Measurements from ENCODE around the gene CCR8.
"Not testable (repeated sequence)": the region's sequence is repeated elsewhere in the genome, so short reads cannot be mapped to it uniquely, and the experiment has no call there.

CCR8 gene

GRCh38 chr3:39347586-39347876, 18.0 kb downstream of the CCR8 start:
- TF ChIP-seq EZH2 (IDR thresholded peaks at IDR 0.05; ENCODE audit: borderline replicate concordance, low read depth, low read length, severe bottlenecking) (no peak), CTCF (IDR thresholded peaks at IDR 0.05; ENCODE audit: borderline replicate concordance, extremely low read depth, low read length, poor library complexity, severe bottlenecking) (no peak)
- Histone ChIP-seq H3K79me2 (ENCODE audit: insufficient read depth, low read length) (peaks cover 16% of the 10 kb centered on the region; the same call in 1 of the 2 replicates), H3K9me3 (ENCODE audit: insufficient read depth, low read length, severe bottlenecking) (no peaks in the 10 kb centered on the region), H3K4me1 (ENCODE audit: insufficient read depth, low read length) (peaks cover 78% of the 10 kb centered on the region), H2AFZ (ENCODE audit: low read depth, low read length) (peak overlapping the region; percentile 42; the same call in 1 of the 2 replicates), H3K27ac (ENCODE audit: low read length) (peak overlapping the region; percentile 86), H3K4me3 (ENCODE audit: low read depth in 1 of 2, low read length in 2 of 2) (no peak overlapping the region), H3K4me2 (ENCODE audit: insufficient read depth, low read length) (peak overlapping the region; percentile 44), H3K9ac (ENCODE audit: low read depth, low read length) (peak overlapping the region; percentile 41), H4K20me1 (ENCODE audit: insufficient read depth, low read length) (no peaks in the 10 kb centered on the region), H3K27me3 (ENCODE audit: insufficient read depth, low read length, poor library complexity) (no peaks in the 10 kb centered on the region), H3K36me3 (ENCODE audit: insufficient read depth, low read length) (no peaks in the 10 kb centered on the region)
- DNase-seq (no peak), ATAC-seq (ENCODE audit: insufficient read depth, low read depth) (no peak)

DNA sequence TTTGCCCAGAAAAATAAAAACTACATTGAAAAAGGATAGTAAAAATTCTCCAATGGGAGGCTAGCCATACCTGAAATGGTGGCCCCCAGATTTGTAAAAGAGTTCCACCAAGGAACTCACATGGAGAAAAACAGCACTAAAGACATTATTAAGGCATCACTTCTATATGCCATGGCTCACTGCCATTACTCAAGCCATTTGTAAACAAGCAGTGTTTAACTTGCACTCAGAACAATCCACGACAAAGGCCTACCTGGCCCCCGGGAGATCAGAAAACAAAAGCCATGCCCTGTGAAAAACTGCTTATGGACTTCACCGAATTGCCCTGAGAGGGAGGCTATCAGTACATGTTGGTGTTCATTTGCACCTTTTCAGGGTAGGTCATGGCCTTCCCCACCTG, 19.6 kb downstream of the CCR8 start:
- no peaks in the 10 kb centered on the region for H3K36me3 ChIP-seq (ENCODE audit: insufficient read depth, low read length)
- no peaks in the 10 kb centered on the region for H3K27me3 ChIP-seq (ENCODE audit: insufficient read depth, low read length, poor library complexity)
- DNase-seq (no peak), ATAC-seq (ENCODE audit: insufficient read depth, low read depth) (no peak)
- peak overlapping the region; percentile 57; the same call in 1 of the 2 replicates for H3K9ac ChIP-seq (ENCODE audit: low read depth, low read length)
- no peaks in the 10 kb centered on the region for H4K20me1 ChIP-seq (ENCODE audit: insufficient read depth, low read length)
- no peak overlapping the region for H3K4me2 ChIP-seq (ENCODE audit: insufficient read depth, low read length)
- peak overlapping the region; percentile 99 for H3K27ac ChIP-seq (ENCODE audit: low read length)
- H3K9me3 ChIP-seq (ENCODE audit: insufficient read depth, low read length, severe bottlenecking): no peaks in the 10 kb centered on the region
- H3K79me2 ChIP-seq (ENCODE audit: insufficient read depth, low read length): peaks cover 16% of the 10 kb centered on the region; the same call in 1 of the 2 replicates
- H2AFZ ChIP-seq (ENCODE audit: low read depth, low read length): no peak overlapping the region
- TF ChIP-seq EZH2 (IDR thresholded peaks at IDR 0.05; ENCODE audit: borderline replicate concordance, low read depth, low read length, severe bottlenecking): no peak
- peaks cover 84% of the 10 kb centered on the region for H3K4me1 ChIP-seq (ENCODE audit: insufficient read depth, low read length)
- H3K4me3 ChIP-seq (ENCODE audit: low read depth in 1 of 2, low read length in 2 of 2): no peak overlapping the region

DNA sequence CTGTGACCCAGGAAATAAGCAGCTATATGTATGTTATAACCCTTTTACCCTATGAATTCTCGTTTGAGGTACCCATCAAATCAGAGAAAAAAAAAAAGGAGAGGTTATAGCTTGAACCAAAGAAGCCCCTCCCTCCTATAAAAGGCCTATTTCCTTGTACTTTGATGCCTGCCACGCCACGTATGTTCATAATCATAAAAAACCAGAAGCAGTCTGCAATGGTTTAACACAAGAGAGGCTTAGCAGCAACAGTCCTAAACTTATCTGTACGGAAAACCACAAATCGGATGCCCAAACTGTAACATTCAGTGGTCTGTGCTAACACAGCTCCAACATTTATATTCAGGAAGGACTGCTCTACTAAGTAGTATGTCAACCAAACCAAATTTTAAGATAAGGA, 21.2 kb downstream of the CCR8 start:
- no peak for TF ChIP-seq CTCF (IDR thresholded peaks at IDR 0.05; ENCODE audit: borderline replicate concordance, extremely low read depth, low read length, poor library complexity, severe bottlenecking)
- TF ChIP-seq EZH2 (IDR thresholded peaks at IDR 0.05; ENCODE audit: borderline replicate concordance, low read depth, low read length, severe bottlenecking): no peak
- DNase-seq: peak; percentile 78
- peaks cover 96% of the 10 kb centered on the region for H3K4me1 ChIP-seq (ENCODE audit: insufficient read depth, low read length)
- H3K27ac ChIP-seq (ENCODE audit: low read length): peak overlapping the region; percentile 99
- no peak overlapping the region; a peak in 1 of 4 replicates for H3K4me3 ChIP-seq (ENCODE audit: low read depth in 1 of 2, low read length in 2 of 2)
- H3K36me3 ChIP-seq (ENCODE audit: insufficient read depth, low read length): no peaks in the 10 kb centered on the region
- H3K9me3 ChIP-seq (ENCODE audit: insufficient read depth, low read length, severe bottlenecking): no peaks in the 10 kb centered on the region
- H3K79me2 ChIP-seq (ENCODE audit: insufficient read depth, low read length): peaks cover 22% of the 10 kb centered on the region; the same call in 1 of the 2 replicates
- peak overlapping the region; percentile 49 for H3K4me2 ChIP-seq (ENCODE audit: insufficient read depth, low read length)
- peak overlapping the region; percentile 57 for H3K9ac ChIP-seq (ENCODE audit: low read depth, low read length)
- H3K27me3 ChIP-seq (ENCODE audit: insufficient read depth, low read length, poor library complexity): no peaks in the 10 kb centered on the region
- H2AFZ ChIP-seq (ENCODE audit: low read depth, low read length): no peak overlapping the region
- no peaks in the 10 kb centered on the region for H4K20me1 ChIP-seq (ENCODE audit: insufficient read depth, low read length)
- peak; percentile 86 for ATAC-seq (ENCODE audit: insufficient read depth, low read depth)

GRCh38 chr3:39351134-39351533, 21.6 kb downstream of the CCR8 start:
- Histone ChIP-seq H3K9ac (ENCODE audit: low read depth, low read length) (peak overlapping the region; percentile 57), H3K4me3 (ENCODE audit: low read depth in 1 of 2, low read length in 2 of 2) (peak overlapping the region in 1 of 2 experiments; percentile 25; a peak in 1 of 4 replicates), H3K27ac (ENCODE audit: low read length) (peak overlapping the region; percentile 99), H3K79me2 (ENCODE audit: insufficient read depth, low read length) (peaks cover 24% of the 10 kb centered on the region), H3K4me2 (ENCODE audit: insufficient read depth, low read length) (peak overlapping the region; percentile 49), H3K4me1 (ENCODE audit: insufficient read depth, low read length) (peaks cover 96% of the 10 kb centered on the region)
- H3K27me3 ChIP-seq (ENCODE audit: insufficient read depth, low read length, poor library complexity); H2AFZ ChIP-seq (ENCODE audit: low read depth, low read length); H3K36me3 ChIP-seq (ENCODE audit: insufficient read depth, low read length); ATAC-seq (ENCODE audit: insufficient read depth, low read depth); H4K20me1 ChIP-seq (ENCODE audit: insufficient read depth, low read length); H3K9me3 ChIP-seq (ENCODE audit: insufficient read depth, low read length, severe bottlenecking); DNase-seq: not testable (repeated sequence)

- not testable (repeated sequence) for H2AFZ ChIP-seq (ENCODE audit: low read depth, low read length); H3K27me3 ChIP-seq (ENCODE audit: insufficient read depth, low read length, poor library complexity); H3K36me3 ChIP-seq (ENCODE audit: insufficient read depth, low read length); H3K9me3 ChIP-seq (ENCODE audit: insufficient read depth, low read length, severe bottlenecking); H4K20me1 ChIP-seq (ENCODE audit: insufficient read depth, low read length); H3K4me2 ChIP-seq (ENCODE audit: insufficient read depth, low read length); H3K4me3 ChIP-seq (ENCODE audit: low read depth in 1 of 2, low read length in 2 of 2)
- peak overlapping the region; percentile 55 for H3K9ac ChIP-seq (ENCODE audit: low read depth, low read length)
- peak overlapping the region; percentile 99 for H3K27ac ChIP-seq (ENCODE audit: low read length)
- peaks cover 37% of the 10 kb centered on the region for H3K79me2 ChIP-seq (ENCODE audit: insufficient read depth, low read length)
- H3K4me1 ChIP-seq (ENCODE audit: insufficient read depth, low read length): peaks cover 97% of the 10 kb centered on the region
- ATAC-seq (ENCODE audit: insufficient read depth, low read depth) (peak; percentile 10; the same call in 1 of the 3 replicates), DNase-seq (peak; percentile 48)
Observed at GRCh38 chr3:39353168-39353927, 23.8 kb downstream of the CCR8 start.
